ENCODE results near the gene ZNF750.

Gene ZNF750

GRCh38 chr17:82836823-82837357, 2.9 kb downstream of the ZNF750 start:
- Histone ChIP-seq H3K36me3 (ENCODE audit: control insufficient read depth, insufficient read depth, low read length) (peaks cover 5% of the 10 kb centered on the region), H3K27me3 (ENCODE audit: control insufficient read depth, insufficient read depth, low read length) (no peaks in the 10 kb centered on the region), H3K9ac (ENCODE audit: low read depth, low read length) (no peak overlapping the region), H3K9me3 (ENCODE audit: control insufficient read depth, insufficient read depth, low read length) (no peaks in the 10 kb centered on the region), H3K4me1 (ENCODE audit: control insufficient read depth, insufficient read depth, low read length) (peaks cover 3% of the 10 kb centered on the region), H3K4me3 (ENCODE audit: low read depth, low read length) (no peak overlapping the region)

GRCh38 chr17:82835766-82836512, 3.9 kb downstream of the ZNF750 start:
- H3K4me3 ChIP-seq (ENCODE audit: low read depth, low read length) = no peak overlapping the region
- H3K4me1 ChIP-seq (ENCODE audit: control insufficient read depth, insufficient read depth, low read length) = peaks cover 3% of the 10 kb centered on the region
- no peak overlapping the region for H3K9ac ChIP-seq (ENCODE audit: low read depth, low read length)
- H3K9me3 ChIP-seq (ENCODE audit: control insufficient read depth, insufficient read depth, low read length) = no peaks in the 10 kb centered on the region
- H3K36me3 ChIP-seq (ENCODE audit: control insufficient read depth, insufficient read depth, low read length) = peaks cover 8% of the 10 kb centered on the region
- no peaks in the 10 kb centered on the region for H3K27me3 ChIP-seq (ENCODE audit: control insufficient read depth, insufficient read depth, low read length)

GRCh38 chr17:82835122-82835521, 4.7 kb downstream of the ZNF750 start:
- Histone ChIP-seq H3K9ac (ENCODE audit: low read depth, low read length) (no peak overlapping the region), H3K4me1 (ENCODE audit: control insufficient read depth, insufficient read depth, low read length) (peaks cover under 1% of the 10 kb centered on the region), H3K27me3 (ENCODE audit: control insufficient read depth, insufficient read depth, low read length) (no peaks in the 10 kb centered on the region), H3K9me3 (ENCODE audit: control insufficient read depth, insufficient read depth, low read length) (no peaks in the 10 kb centered on the region), H3K4me3 (ENCODE audit: low read depth, low read length) (no peak overlapping the region), H3K36me3 (ENCODE audit: control insufficient read depth, insufficient read depth, low read length) (peaks cover 16% of the 10 kb centered on the region)

- Histone ChIP-seq H3K9ac (ENCODE audit: low read depth, low read length) (no peak overlapping the region), H3K9me3 (ENCODE audit: control insufficient read depth, insufficient read depth, low read length) (no peaks in the 10 kb centered on the region), H3K27me3 (ENCODE audit: control insufficient read depth, insufficient read depth, low read length) (no peaks in the 10 kb centered on the region), H3K4me3 (ENCODE audit: low read depth, low read length) (no peak overlapping the region), H3K4me1 (ENCODE audit: control insufficient read depth, insufficient read depth, low read length) (no peaks in the 10 kb centered on the region), H3K36me3 (ENCODE audit: control insufficient read depth, insufficient read depth, low read length) (peaks cover 28% of the 10 kb centered on the region)
Observed at GRCh38 chr17:82832881-82833475, 6.8 kb downstream of the ZNF750 start.

GRCh38 chr17:82832411-82832810, 7.4 kb downstream of the ZNF750 start:
- no peaks in the 10 kb centered on the region for H3K9me3 ChIP-seq (ENCODE audit: control insufficient read depth, insufficient read depth, low read length)
- no peak overlapping the region for H3K9ac ChIP-seq (ENCODE audit: low read depth, low read length)
- H3K4me3 ChIP-seq (ENCODE audit: low read depth, low read length) = no peak overlapping the region
- H3K27me3 ChIP-seq (ENCODE audit: control insufficient read depth, insufficient read depth, low read length) = no peaks in the 10 kb centered on the region
- H3K36me3 ChIP-seq (ENCODE audit: control insufficient read depth, insufficient read depth, low read length) = peaks cover 34% of the 10 kb centered on the region
- no peaks in the 10 kb centered on the region for H3K4me1 ChIP-seq (ENCODE audit: control insufficient read depth, insufficient read depth, low read length)

- H3K4me1 ChIP-seq (ENCODE audit: control insufficient read depth, insufficient read depth, low read length) = no peaks in the 10 kb centered on the region
- H3K9me3 ChIP-seq (ENCODE audit: control insufficient read depth, insufficient read depth, low read length) = no peaks in the 10 kb centered on the region
- no peak overlapping the region for H3K9ac ChIP-seq (ENCODE audit: low read depth, low read length)
- H3K36me3 ChIP-seq (ENCODE audit: control insufficient read depth, insufficient read depth, low read length) = peaks cover 39% of the 10 kb centered on the region
- H3K27me3 ChIP-seq (ENCODE audit: control insufficient read depth, insufficient read depth, low read length) = no peaks in the 10 kb centered on the region
- no peak overlapping the region for H3K4me3 ChIP-seq (ENCODE audit: low read depth, low read length)
Observed at GRCh38 chr17:82831818-82832200, 8.0 kb downstream of the ZNF750 start.

- no peaks in the 10 kb centered on the region for H3K9me3 ChIP-seq (ENCODE audit: control insufficient read depth, insufficient read depth, low read length)
- no peaks in the 10 kb centered on the region for H3K27me3 ChIP-seq (ENCODE audit: control insufficient read depth, insufficient read depth, low read length)
- peaks cover 40% of the 10 kb centered on the region for H3K36me3 ChIP-seq (ENCODE audit: control insufficient read depth, insufficient read depth, low read length)
Observed at GRCh38 chr17:82831041-82831817, 8.6 kb downstream of the ZNF750 start.

GRCh38 chr17:82830249-82830661, 9.6 kb downstream of the ZNF750 start:
- H3K9ac ChIP-seq (ENCODE audit: low read depth, low read length) = no peak overlapping the region
- no peaks in the 10 kb centered on the region for H3K27me3 ChIP-seq (ENCODE audit: control insufficient read depth, insufficient read depth, low read length)
- no peak overlapping the region for H3K4me3 ChIP-seq (ENCODE audit: low read depth, low read length)
- H3K36me3 ChIP-seq (ENCODE audit: control insufficient read depth, insufficient read depth, low read length) = peaks cover 40% of the 10 kb centered on the region
- H3K4me1 ChIP-seq (ENCODE audit: control insufficient read depth, insufficient read depth, low read length) = no peaks in the 10 kb centered on the region
- H3K9me3 ChIP-seq (ENCODE audit: control insufficient read depth, insufficient read depth, low read length) = no peaks in the 10 kb centered on the region

More at GRCh38 chr17:82831041-82831817, 8.6 kb downstream of the ZNF750 start:
- no peak overlapping the region for H3K4me3 ChIP-seq (ENCODE audit: low read depth, low read length)
- H3K9ac ChIP-seq (ENCODE audit: low read depth, low read length) = no peak overlapping the region
- H3K4me1 ChIP-seq (ENCODE audit: control insufficient read depth, insufficient read depth, low read length) = no peaks in the 10 kb centered on the region

GRCh38 chr17:82828875-82829487, 10.8 kb downstream of the ZNF750 start:
- Histone ChIP-seq H3K9ac (ENCODE audit: low read depth, low read length) (no peak overlapping the region), H3K27me3 (ENCODE audit: control insufficient read depth, insufficient read depth, low read length) (no peaks in the 10 kb centered on the region), H3K9me3 (ENCODE audit: control insufficient read depth, insufficient read depth, low read length) (no peaks in the 10 kb centered on the region), H3K4me1 (ENCODE audit: control insufficient read depth, insufficient read depth, low read length) (no peaks in the 10 kb centered on the region), H3K4me3 (ENCODE audit: low read depth, low read length) (no peak overlapping the region), H3K36me3 (ENCODE audit: control insufficient read depth, insufficient read depth, low read length) (peaks cover 40% of the 10 kb centered on the region)

GRCh38 chr17:82826956-82827355, 12.9 kb downstream of the ZNF750 start:
- H3K4me3 ChIP-seq (ENCODE audit: low read depth, low read length) = no peak overlapping the region
- no peak overlapping the region for H3K9ac ChIP-seq (ENCODE audit: low read depth, low read length)
- no peaks in the 10 kb centered on the region for H3K9me3 ChIP-seq (ENCODE audit: control insufficient read depth, insufficient read depth, low read length)
- peaks cover 2% of the 10 kb centered on the region for H3K4me1 ChIP-seq (ENCODE audit: control insufficient read depth, insufficient read depth, low read length)
- H3K36me3 ChIP-seq (ENCODE audit: control insufficient read depth, insufficient read depth, low read length) = peaks cover 35% of the 10 kb centered on the region
- no peaks in the 10 kb centered on the region for H3K27me3 ChIP-seq (ENCODE audit: control insufficient read depth, insufficient read depth, low read length)

- H3K4me1 ChIP-seq (ENCODE audit: control insufficient read depth, insufficient read depth, low read length) = peaks cover 6% of the 10 kb centered on the region
- no peak overlapping the region for H3K9ac ChIP-seq (ENCODE audit: low read depth, low read length)
- H3K4me3 ChIP-seq (ENCODE audit: low read depth, low read length) = no peak overlapping the region
- H3K36me3 ChIP-seq (ENCODE audit: control insufficient read depth, insufficient read depth, low read length) = peaks cover 33% of the 10 kb centered on the region
- no peaks in the 10 kb centered on the region for H3K9me3 ChIP-seq (ENCODE audit: control insufficient read depth, insufficient read depth, low read length)
- H3K27me3 ChIP-seq (ENCODE audit: control insufficient read depth, insufficient read depth, low read length) = no peaks in the 10 kb centered on the region
Observed at GRCh38 chr17:82826211-82826610, 13.6 kb downstream of the ZNF750 start.
